Fibroblast of mammary gland (primary cell): ENCODE data around the gene COL7A1.
A peak's percentile ranks its signal among the peaks of the same experiment; 100 is the strongest.
"Not testable (repeated sequence)": the region's sequence is repeated elsewhere in the genome, so short reads cannot be mapped to it uniquely, and the experiment has no call there.

Experiments used
- DNase-seq: peaks from one replicate; pipeline ENCODE4 v3.0.0-alpha.2; 2010; ENCODE audit warnings: low read depth
- H3K4me3 ChIP-seq: 2 replicates; pipeline ENCODE4 v1.5.1; 2011; ENCODE audit warnings: low read depth, mild to moderate bottlenecking, low read length, moderate library complexity; ENCODE audit not compliant: control insufficient read depth
- TF ChIP-seq, protein P1 (sequence below): conservative IDR thresholded peaks from 2 replicates; pipeline ENCODE4 v1.5.1; 2011; ENCODE audit warnings: low read depth, low read length, inconsistent platforms; ENCODE audit not compliant: control insufficient read depth, insufficient read depth

COL7A1 gene

DNA sequence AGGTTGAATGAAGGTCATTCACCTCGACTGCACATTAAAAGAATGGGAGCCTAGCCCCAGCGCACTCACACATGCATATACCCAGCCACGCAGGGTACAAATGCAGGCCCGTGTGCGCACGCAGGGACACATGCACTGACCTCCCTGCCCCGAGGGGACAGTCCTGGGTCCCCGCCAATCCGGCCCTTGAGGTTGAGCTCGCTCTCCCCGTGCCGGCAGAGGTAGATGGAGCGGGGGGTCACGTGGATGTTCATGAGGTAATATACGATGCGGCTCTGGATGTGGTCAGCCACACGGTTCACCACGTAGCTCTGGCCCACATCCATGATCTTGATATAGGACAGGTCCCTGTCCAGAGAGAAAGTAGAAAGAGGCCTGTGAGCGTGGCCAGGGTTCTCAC lies 59.0 kb downstream of the COL7A1 start:
- TF ChIP-seq, protein P1, sequence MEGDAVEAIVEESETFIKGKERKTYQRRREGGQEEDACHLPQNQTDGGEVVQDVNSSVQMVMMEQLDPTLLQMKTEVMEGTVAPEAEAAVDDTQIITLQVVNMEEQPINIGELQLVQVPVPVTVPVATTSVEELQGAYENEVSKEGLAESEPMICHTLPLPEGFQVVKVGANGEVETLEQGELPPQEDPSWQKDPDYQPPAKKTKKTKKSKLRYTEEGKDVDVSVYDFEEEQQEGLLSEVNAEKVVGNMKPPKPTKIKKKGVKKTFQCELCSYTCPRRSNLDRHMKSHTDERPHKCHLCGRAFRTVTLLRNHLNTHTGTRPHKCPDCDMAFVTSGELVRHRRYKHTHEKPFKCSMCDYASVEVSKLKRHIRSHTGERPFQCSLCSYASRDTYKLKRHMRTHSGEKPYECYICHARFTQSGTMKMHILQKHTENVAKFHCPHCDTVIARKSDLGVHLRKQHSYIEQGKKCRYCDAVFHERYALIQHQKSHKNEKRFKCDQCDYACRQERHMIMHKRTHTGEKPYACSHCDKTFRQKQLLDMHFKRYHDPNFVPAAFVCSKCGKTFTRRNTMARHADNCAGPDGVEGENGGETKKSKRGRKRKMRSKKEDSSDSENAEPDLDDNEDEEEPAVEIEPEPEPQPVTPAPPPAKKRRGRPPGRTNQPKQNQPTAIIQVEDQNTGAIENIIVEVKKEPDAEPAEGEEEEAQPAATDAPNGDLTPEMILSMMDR = no peak
- no peak overlapping the region for H3K4me3 ChIP-seq
- no peak for DNase-seq

DNA sequence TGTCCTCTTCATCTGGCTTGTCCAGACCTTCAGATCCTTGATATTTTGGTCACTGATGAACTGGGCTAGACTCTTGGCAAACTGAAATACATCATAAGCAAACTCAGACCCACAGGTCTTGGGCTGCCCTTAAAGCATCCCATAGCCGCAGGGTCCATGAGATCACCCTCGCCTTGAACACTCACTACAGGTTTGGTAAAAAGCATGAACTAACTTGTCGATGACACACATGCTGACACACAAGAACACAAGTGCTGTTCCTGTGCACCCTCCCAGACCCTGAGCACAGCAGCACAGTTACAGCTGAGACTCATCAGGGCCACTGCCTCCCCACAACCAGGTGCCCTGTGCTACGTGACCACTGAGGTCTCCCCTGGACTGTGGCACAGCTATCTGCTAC lies 59.6 kb downstream of the COL7A1 start:
- TF ChIP-seq, protein P1 = no peak
- H3K4me3 ChIP-seq = no peak overlapping the region
- DNase-seq = no peak

DNA sequence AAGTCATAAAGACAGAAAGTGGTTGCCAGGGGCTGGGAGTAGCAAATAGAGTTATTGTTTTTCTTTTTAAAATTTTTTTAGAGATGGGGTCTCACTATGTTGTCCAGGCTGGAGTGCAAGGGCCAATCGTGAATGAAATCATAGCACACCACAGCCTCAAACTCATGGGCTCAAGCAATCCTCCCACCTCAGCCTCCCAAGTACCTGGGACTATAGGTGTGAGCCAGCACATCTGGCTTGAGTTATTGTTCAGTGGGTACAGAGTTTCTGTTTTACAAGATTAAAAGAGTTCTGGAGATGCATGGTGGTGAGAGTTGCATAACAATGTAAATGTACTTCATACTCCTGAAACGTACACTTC lies 62.2 kb downstream of the COL7A1 start:
- no peak overlapping the region for H3K4me3 ChIP-seq
- TF ChIP-seq, protein P1 = no peak

DNA sequence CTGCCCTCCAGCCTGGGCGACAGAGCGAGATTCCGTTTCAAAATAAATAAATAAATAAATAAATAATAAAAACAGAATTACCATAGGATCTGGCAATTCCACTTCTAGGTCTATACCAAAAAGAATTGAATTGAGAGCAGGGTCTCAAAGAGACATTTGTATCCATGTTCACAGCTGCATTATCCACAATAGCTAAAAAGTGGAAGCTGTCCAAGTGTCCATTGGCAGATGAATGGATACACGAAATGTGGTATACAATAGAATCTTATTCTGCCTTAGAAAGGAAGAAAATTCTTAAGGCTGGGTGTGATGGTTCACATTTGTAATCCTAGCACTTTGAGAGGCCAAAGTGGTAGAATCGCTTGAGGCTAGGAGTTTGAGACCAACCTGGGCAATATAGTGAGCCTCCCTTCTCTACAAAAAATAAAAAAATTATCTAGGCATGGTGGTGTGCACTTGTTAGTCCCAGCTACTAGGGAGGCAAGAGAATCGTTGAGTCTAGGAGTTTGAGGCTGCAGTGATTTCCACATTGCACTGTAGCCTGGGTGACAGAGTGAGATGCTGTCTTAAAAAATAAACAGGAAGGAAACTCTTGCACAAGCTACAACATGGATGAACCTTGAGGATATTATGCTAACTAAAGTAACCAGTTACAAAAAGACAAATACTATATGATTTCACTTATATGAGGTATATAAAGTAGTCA lies 62.7 kb downstream of the COL7A1 start:
- TF ChIP-seq, protein P1 = no peak
- no peak overlapping the region for H3K4me3 ChIP-seq
- DNase-seq = no peak

More for the DNA sequence above, 62.2 kb downstream of the COL7A1 start:
- DNase-seq = no peak

DNA sequence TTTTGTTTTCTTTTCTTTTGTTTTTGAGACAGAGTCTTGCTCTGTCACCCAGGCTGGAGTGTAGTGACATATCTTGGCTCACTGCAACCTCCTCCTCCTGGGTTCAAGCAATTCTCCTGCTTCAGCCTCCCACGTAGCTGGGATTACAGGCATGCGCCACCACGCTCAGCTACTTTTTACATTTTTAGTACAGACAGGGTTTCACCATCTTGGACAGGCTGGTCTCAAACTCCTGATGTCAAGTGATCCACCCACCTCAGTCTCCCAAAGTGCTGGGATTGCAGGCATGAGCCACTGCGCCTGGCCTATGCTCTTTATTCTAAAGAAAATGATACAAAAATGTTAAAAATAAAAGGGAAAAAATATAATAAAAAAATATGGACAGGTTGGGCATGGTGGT lies 64.4 kb downstream of the COL7A1 start:
- DNase-seq = not testable (repeated sequence)

DNA sequence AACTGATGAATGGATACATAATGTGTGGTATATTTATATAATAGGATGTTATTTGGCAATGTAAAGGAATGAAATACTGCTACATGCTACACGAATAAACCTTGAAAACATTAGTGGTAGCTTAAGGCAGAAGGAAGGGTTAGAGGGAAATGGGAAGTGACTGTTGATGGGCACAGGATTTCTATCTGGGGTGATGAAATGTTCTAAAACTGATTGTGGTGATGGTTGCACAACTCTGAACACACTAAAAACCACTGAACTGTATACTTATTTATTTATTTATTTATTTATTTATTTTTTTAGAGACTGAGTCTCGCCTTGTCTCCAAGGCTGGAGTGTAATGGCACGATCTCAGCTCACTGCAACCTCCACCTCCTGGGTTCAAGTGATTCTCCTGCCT lies 66.4 kb downstream of the COL7A1 start:
- no peak overlapping the region for H3K4me3 ChIP-seq
- DNase-seq = peak; percentile 43
- TF ChIP-seq, protein P1 = no peak

More for the DNA sequence above, 64.4 kb downstream of the COL7A1 start:
- not testable (repeated sequence) for H3K4me3 ChIP-seq

DNA sequence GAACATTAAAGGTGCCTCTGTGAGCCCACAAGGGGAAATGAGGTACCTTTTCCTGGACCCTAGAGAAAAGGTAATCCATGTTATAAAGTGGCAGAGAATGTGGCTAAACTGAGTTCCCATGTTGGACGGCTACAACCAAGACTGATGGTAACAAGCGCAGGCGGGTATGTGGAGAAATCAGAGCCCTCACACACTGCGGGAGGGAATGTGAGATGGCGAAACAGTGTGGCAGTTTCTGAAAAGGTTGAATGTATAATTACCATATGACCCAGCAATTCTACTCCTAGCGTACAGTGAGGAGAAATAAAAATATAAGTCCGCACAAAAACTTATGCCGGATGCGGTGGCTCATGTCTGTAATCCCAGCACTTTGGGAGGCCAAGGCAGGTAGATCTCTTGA lies 67.1 kb downstream of the COL7A1 start:
- TF ChIP-seq, protein P1 = no peak
- no peak for DNase-seq
- no peak overlapping the region for H3K4me3 ChIP-seq
